SK-N-MC (cell line): ENCODE measurements around the gene NR0B2.

Source experiments
- EZH2 ChIP-seq: fragments of 200-600 bp; sonication (generic); IDR thresholded peaks from one replicate; pipeline ENCODE4 v1.6.1; 2017; ENCODE audit warnings: antibody characterized with exemption
- POLR2AphosphoS5 ChIP-seq: IDR thresholded peaks from 2 replicates; pipeline ENCODE4 v1.6.1; 2012; ENCODE audit warnings: mild to moderate bottlenecking, low read depth, low read length, borderline replicate concordance

GRCh38 chr1:26907071-26907917 is 6.5 kb downstream of the NR0B2 start:
- no peak for TF ChIP-seq EZH2
- no peak for TF ChIP-seq POLR2AphosphoS5
